SH-SY5Y (cell line): ENCODE results near the gene OSBPL5.

Source experiments
- GATA2 ChIP-seq: IDR thresholded peaks from 2 replicates; pipeline ENCODE4 v1.6.1; 2011; ENCODE audit warnings: mild to moderate bottlenecking, low read depth, low read length
- GATA3 ChIP-seq: IDR thresholded peaks from 2 replicates; pipeline ENCODE4 v1.6.1; 2011; ENCODE audit warnings: low read depth, mild to moderate bottlenecking, low read length, moderate library complexity

DNA sequence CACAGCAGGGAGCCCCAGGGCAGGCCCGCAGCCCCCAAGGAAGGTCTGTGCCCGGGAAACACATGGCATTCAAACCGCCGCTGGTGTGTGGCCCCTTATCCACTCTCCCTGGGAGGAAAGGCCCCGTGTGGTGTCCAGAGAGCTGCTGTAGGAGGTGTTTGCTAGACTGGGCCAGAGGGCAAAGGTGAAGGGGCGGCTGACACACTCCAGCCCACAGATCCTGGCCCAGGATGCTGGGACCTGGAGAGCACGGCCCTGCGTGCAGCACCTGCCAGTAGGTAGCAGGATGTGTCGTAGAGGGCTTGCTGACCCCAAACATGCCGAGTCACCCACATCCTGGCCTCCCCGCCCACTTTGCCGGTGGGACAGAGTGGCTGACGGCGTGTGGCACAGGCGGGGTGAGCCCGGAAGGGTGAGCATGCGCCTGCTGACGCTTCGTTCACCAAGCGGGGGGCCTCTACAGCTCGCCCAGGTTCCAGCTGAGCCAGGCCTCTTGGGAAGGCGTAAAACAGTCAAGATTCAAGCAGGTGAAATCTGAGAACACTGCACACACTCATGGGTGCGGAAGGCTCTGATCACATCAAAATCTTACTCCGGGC is 11.0 kb downstream of the OSBPL5 start:
- TF ChIP-seq GATA3 (no peak), GATA2 (no peak)
